SHP77 (cell line): ENCODE data around the gene PPP4R2.

Experiments
- DNase-seq, 2 experiments: peaks; one replicate each; lab custom pipeline; 2025; lab: John Stamatoyannopoulos, UW

The PPP4R2 gene

DNA sequence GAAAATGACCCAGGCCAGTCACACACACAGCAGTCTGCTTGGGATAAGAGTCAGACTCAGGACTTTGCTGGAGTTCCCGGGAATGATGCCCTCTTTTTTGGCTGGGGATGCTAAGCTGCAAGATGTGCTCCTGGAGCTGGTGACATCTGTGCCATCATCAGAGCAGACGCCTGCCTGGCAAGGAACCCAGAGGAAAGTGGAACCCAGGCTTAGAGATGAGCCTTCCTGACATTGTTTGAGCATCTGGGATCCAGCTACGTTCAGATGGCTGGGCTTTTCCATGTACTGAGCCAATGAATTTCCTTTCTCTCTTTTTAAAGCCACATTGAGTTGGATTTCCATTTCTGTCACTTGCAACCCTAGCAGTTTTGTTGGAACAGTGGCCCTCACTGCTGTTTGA is 118.1 kb downstream of the PPP4R2 start:
- DNase-seq, result no peak

DNA sequence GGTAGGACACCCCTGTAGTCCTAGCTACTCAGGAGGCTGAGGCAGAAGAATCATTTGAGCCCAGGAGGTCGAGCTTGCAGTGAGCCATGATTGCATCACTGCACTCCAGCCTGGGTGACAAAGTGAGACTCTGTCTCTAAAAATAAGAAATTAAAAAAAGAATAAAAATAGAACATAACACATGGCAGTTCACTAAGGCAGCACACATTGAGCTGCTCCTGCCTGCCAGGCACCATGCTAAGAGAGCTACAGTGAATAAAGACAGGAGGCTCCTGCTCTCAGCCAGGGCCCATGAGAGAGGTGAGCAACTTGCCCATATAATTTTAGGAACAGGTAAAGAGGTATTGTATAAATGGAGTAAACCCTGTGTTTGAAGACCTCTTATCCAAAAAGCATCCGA is 119.2 kb downstream of the PPP4R2 start:
- no peak for DNase-seq
